NCI-H1417 (cell line): ENCODE results near the gene NCKAP5.
A peak's percentile ranks its signal among the peaks of the same experiment; 100 is the strongest.

Experiments used
- DNase-seq, 3 experiments: peaks; one replicate each; lab custom pipeline; 2025; lab: John Stamatoyannopoulos, UW

NCKAP5 gene

DNA sequence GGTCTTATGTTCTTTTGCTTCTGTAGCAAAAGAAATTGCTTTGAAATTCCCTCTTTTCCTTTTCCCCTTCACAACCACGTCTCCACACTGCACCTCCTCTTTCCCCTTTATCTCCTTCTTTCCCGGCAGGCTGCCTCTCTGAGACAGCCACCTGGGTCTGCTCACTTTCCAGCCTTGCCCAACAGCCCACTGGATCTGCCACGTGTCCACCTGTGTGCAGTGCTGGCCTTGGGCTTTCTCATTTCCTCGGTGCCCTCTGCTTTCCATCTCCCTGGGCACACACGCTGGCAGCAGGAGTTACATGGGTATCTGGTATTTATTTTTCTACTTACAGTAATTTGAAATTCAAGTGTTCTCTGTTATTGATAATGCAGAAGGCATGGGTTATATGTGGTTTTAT is 684.8 kb downstream of the NCKAP5 start:
- DNase-seq = no peak

DNA sequence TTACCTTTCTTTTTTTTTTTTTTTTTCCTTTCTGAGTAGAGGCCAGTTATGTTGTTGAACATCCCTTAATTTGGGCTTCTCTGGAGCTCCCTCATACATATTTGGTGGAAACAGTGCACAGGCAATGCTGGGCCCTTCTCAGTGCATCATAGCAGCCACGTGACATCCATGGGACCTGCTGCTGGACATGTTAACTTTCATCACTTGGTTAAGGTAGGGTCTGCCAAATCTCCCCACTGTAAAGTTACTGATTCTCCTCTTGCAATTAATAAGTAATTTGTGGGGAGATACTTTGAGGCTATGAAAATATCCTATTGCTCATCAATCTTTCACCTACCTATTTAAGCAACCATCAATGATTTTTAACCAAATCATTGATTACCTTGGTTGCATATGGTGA is 686.7 kb downstream of the NCKAP5 start:
- DNase-seq = no peak

DNA sequence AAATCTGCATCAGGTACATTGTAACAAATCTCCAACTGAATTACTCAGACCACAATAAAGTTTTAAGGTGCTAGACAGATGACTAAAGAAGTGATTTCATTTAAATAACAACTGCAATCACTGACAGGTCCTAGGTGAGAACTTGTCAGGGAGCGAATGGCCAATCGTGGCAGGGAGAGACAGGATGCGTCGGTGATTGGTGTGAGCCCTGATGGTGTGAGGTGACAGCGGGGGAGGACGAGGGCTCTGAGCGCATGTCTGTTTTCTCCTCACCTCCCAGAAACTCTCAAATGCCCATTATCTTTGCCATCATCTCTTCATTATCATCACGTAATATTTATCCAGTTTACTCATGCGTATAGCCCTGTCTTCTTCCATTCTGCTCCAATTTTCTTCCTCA is 690.3 kb downstream of the NCKAP5 start:
- DNase-seq = no peak

DNA sequence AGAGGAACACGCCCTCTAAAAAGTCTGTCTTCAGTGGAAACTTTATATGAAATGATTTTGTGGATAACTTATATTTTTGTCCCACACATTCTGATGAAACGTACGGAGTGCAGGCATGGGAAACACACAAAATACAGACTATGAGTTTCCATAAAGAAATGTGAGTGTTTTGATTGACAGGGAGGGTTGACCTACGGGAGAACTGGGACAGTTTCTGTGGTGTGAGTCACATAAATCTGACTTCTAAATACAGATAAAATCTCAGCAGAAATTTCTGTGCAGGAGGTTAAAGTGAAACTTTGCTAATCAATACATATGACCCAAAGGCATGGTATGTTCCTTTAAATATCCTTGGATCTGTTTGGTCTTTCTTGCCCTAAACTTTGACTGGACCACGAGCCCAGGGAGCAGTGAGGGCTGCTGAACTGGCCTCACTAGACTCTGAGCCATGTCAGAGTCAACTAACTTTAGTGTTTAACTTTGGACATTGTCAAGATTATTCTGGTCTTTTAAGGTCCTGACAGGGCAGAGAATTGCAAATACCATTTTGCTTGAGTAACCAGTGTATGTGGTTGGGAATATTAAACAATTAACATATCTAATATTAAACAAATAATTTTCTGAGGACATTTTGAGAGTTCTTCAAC is 691.4 kb downstream of the NCKAP5 start:
- DNase-seq = no peak

DNA sequence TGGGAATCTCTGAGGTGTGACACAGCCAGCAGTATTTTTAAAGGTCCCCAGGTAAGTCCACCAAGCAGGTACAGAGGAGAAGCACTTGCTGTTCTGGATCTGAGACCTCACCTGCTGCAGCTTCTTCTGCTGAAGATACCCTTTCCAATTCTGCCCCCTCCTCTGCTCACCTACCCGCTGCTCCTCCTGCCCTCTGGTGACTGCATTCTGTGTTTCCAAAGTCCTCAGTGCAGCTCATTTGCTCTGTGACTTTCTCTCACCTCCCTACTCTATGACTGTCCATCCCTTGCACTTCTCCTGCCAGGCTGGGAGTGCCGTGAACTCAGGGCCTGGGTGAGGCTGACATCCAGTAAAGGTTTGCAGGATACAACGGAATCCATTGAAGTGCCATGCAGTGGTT is 693.1 kb downstream of the NCKAP5 start:
- no peak for DNase-seq

DNA sequence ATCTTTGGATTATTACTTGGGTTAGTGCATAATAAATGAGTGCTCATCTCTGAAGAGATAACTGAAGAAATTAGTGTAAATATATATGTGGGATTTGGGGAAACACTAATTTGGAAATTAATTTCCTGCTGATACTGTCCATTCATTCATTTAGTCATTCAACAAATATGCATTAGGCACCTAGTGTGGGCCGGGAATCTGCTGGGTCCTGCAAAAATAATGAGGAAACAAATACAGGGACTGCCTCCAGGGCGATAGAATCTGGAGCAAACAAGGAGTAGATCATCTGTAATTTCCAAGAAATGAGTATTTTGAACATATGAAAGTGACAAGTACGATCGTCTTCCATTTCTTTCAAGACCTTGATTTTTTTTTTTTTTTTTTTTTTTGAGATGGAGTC is 694.5 kb downstream of the NCKAP5 start:
- DNase-seq = no peak

DNA sequence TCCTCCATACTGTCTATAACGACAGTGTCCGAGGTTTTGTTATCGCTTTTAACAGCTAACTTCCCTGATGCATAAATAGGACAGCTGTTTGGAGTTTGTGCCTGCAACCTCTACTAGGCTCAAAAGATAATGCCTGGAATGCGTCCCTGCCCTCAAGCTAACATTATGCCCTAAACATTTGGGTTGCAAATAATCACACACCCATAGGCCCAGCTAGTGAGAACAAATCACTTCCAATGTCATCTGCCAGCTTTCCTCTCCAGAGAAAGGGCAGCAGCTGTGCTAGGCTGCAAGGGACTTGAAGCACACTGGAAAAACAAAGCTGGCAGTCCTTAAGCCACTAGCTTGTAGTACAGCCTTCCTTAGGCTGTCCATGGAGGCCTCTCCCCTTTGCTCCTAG is 696.4 kb downstream of the NCKAP5 start:
- no peak for DNase-seq

DNA sequence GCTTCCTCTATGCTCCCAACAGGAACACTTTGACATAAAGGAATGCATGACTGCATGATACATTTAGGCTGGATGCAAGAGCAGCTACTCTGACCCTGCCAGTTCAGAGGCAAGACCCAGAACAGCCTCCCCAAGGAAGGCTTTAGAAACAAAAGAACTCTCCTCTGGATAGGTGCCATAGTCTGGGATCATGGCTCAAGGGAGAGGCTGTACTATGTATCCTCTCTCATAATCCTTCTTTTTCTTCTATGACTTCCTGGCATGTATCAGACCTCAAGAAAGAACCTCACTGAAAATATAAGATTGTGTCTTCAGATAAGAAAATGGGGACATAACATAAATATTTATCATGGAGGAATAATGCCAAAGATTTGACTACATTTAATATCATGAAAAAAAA is 704.3 kb downstream of the NCKAP5 start:
- DNase-seq = no peak

DNA sequence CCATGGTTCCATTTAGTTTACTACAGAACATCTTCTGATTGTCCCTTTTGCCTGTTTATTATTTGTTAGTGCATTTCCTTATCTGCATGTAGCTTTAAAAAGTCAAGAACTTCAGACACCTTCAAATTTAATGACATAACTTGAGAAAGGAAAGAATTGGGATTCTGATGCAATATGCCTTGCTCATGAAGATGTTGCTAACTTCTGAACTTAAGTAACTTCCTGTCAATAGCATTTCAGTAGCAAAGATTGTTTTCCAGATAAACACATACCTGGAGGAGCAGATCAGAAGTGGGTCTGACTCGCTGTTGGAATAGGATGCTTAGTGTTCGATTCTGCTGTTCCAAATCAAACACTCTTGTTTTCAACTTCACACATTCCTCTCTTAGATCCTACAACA is 708.0 kb downstream of the NCKAP5 start:
- DNase-seq = no peak

DNA sequence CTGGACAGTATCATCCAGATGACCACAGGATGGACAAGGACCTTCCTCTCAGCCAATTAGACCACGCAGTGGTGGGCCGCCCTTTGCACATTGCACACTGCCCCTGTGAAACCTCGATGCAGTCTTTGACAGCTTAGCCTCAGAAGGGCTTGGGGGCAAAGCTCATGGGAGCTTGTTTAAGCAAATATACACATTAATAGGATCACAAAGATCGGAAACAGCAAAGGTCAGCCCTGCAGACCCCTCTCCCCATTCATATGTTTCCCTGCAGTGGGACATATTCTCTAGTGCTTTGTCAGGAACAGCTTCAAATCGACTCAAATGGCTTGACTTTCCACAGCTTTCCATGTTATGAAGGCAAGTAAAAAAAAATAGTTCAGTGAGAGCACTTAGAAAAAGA is 708.7 kb downstream of the NCKAP5 start:
- no peak for DNase-seq

DNA sequence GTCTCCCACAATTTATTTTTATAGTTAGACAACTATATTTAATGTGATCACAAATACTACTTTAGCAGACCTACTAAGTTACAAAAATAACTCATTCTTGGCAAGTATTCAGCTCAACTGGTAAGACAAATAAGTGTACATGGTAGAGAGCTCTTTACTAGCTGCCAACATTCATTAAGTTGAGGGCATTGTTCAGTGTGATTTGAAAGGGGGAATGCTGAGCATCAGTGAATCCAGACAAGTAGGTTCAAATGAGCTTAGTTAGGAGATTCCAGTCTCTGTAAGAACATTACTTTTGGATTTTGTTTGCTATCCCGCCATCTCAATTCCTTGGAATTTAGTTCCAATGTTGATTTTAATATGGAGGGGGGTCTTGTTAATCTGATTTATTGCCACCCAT is 710.9 kb downstream of the NCKAP5 start:
- DNase-seq = no peak

DNA sequence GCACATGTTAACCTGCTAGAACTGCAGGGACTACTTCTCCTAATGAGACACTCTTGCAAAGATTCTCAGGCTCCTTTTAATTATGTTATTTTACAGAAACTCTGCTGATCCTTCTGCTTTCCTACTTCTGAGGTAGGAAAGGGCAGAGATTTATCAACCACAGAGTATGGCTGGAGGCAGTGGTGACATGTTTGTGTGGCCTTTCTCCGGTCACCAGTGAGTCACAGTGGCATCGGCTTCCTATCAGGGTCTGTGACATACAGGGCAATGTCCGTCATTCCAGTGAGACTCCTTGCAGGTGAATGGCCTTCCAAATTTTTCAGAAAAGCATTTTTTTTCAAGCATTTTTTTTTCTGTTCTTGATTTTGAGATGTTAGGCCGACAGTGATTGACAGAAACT is 717.6 kb downstream of the NCKAP5 start:
- no peak for DNase-seq

DNA sequence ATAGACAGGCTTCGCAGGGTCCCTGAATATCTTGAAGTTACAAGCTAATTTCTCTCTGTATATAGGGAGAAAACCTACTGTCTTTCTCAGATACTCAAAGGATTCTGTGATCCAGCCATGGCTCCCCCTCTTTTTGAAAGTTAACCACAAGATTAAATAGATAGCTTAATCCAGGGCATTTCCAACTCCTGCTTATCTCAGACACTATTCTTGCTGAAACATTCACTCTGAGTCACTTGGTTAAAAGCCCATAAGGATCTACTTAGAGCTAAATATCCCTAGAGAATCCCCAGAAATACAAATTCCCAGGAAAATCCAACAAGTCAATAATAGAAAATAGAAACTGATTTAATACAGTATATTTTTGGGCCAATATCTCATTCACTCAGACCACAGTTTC is 719.1 kb downstream of the NCKAP5 start:
- no peak for DNase-seq

DNA sequence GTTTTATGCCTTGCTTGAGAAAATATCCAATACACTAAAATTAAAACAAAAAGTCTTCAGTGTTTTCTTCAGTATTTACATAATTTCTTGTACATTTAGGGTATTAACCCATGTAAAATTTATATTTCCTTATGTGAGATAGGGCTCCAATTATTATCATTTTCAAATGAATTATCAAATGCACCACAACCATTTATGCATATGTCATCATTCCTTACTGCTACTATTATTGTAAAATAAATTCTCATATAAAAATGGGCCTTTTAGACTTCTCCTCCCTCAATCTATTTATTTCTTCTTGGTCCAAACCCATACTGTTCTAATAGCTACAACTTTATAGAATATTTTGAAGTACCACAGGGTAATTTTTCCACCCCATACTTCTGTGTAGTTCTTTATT is 722.9 kb downstream of the NCKAP5 start:
- no peak for DNase-seq

DNA sequence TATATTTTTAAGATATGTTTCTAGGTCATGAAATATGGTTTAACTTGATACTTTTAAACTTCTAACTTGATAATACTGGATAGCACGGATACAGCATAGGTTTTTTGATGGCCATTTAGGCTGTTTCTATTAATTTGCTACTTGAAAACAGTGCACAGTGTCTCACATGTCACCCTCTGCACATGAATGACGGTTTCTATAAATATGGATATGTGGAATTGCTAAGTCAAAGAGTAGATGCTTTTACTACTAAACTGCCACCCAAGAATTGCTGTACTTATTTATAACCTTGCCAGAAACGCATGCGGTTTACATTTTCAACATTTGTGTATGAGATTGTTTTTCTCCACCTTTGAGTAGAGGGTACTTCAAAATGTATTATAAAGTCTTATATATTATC is 723.7 kb downstream of the NCKAP5 start:
- no peak for DNase-seq

DNA sequence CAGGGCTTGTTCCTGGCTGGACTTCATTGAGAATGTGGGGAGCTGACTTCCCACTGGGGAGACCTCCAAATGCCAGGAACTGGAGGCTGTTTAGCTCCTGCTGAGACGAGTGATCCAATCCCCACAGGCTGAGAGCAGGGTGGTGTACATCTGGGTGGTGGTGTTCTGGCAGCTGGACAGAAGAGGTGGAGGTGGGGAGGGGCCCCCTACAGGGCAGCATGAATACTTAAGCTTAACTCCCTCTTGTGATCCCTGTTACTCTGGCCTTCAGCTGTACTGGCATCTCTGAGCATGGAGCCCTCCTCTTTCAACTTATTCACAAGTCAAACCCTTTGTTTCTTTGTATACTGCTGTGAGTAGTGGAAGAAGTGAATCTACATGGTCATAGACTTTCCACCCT is 730.5 kb downstream of the NCKAP5 start:
- DNase-seq = no peak

DNA sequence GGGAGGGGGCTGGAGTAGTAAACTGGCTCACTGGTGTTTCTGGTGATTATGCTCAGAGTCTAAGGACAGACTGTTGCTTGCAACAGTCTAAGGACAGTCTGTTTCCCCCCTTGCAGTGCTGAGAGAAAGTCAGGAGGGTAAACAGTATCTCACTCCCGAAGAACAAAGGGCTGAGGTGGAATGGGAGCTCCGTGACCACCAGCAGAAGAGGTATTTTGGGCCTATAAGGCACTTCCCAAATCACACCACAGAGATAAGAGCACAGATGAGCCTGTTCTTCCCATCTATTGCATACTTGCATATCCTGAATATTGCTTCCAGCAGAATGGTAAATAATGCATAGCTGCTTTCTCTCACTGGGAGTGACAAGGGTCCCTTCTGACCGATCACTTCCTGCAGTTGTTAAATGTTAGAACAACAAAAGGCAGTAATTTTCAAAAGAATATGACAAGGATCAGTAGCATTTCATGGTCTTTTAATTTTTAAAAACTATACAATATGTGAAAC is 737.9 kb downstream of the NCKAP5 start:
- DNase-seq = no peak

DNA sequence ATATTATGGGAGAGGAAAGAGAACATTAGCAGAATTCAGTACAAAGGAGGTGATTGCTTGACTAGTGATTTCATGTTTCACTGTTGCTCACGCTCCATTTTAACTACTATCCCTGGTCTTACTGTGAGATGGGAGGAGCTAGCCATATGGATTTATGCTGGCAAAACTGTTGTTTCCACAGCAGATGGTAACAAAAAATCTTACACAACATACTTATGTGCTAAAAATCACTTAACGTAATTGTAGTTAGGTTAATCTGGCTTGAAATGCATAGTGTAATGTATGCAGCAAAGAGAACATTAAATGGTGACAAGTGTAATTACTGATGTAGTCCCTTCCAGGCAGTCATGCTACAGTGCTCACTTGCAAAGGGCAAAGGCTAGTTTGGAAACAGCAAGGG is 742.7 kb downstream of the NCKAP5 start:
- DNase-seq = peak in 2 of 3 experiments; percentile 20 to 52

DNA sequence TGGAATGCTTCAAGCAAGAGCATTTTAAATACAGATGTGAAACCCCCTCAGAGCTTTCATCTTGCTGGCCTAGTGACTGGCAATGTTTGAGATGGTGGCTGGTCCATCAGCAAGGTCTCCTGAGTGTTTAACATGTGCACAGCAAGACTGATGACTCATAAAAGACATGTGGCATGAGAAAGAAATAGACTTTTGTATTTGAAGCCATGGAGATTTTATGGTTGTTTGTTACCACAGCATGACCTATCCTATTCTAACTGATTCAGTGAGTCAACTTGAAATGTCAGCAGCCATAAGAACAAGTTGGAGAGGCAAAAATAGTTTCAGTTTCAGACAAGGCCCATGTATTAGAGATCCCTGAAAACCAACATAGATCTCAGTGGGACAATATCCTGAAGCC is 743.5 kb downstream of the NCKAP5 start:
- DNase-seq = no peak

DNA sequence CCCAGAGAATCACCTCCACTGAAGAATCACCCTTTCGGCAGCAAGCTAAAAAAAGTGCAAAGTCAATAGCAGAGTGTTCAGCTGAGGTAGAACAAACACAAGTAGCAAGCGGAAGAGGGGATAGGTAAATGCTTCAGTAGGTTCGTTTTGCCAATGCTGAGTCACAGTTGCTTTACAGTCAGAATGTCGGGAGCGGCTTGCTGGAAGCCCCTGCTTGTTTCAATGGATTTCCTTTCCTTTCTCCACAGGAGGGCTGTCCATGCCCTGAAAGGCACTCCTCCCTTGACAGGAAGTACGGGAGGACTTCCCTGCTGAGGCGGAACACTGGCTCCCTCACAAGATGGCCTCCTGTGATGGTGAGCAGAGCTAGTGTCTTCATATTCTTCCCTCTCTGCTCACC is 752.0 kb downstream of the NCKAP5 start:
- DNase-seq = no peak

DNA sequence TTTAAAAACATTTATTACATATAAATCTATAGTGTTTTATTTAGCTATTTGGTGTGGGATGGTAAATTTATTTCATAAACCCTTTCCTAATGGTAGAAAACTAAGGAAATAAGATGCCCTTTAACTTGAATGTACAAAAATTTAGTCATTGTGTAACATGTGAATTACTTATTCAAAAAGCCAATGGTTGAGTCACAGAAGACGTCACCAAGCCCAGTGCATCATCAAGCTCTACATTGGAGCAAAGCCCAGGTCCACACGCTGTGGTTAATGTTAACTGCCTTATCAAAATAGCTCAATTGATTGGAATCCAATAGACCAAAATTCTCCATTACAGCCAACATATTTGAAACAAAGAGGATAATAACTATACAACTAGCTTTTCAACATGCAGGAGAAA is 752.7 kb downstream of the NCKAP5 start:
- no peak for DNase-seq

DNA sequence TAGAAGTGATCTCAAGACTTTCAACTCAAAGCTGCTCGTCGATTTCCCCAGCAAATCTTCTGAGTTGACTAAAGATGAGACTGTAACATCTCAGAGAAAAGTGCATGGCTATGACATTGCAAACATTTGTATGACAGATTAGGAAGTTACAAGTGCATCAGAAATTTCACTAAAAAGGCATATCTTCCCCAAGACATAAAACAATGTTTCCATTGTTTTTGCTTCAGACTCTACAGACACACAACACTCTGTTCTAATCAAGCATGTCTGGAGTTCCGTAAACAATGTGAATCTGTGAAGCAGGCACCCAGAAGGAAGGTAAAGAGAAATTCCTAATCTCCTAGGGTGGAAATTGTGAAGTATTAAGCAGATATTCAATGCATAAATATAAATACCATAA is 753.6 kb downstream of the NCKAP5 start:
- no peak for DNase-seq

DNA sequence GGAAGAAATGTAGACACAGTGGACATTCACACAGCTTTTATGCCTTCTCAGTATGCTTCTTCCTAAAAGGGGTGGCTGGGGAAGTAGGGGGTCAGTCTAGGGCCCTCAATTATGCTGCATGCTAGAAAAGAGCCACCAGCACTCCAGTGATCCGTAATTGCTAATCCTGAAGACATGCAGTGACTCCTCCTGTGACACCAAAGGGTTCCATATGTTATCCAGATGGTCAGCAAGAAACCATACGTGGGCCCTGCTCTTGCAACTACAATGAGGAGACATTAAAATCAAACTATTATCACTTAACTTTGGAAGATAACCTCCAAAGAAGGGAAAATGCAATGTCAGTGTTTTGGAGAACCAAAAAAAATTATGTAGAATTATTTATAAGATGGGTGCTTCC is 754.8 kb downstream of the NCKAP5 start:
- DNase-seq = no peak

DNA sequence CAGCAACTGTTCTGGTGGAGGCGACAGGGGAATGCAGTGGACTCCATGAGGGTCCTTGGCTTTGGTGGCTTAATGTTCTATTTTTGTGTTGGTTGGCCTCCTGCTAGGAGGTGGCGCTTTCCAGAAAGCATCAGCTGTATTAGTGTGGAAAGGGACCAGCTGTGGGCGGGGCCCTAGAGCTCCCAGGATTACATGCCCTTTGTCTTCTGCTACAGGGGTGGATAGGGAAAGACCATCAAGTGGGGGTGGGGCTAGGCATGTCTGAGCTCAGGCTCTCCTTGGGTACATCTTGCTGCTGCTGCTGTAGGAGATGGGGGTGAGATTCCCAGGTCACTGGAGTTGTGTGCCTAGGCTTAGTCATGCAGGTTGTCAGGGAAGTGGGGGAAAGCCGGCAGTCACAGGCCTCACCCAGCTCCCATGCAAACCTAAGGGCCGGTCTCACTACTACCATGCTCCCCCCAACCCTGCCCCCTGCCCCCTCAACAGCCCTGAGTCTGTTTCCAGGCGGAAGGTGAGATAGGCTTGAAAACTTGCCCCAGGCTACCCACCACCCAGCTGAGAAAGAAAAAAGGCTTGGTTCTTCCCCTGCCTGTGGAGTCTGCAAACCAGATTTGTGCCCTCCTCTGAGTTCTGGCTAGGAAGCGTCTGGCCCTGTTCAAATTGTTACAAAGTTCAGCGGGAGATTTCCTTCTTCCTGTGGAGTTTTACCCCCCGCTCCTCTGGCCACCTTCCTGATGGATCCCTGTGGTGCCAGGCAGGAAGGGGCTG is 756.9 kb downstream of the NCKAP5 start:
- DNase-seq = no peak
